AG10803 (cell line): ENCODE data around the gene DNAJC16.
A peak's percentile ranks its signal among the peaks of the same experiment; 100 is the strongest.

Experiments
- DNase-seq: peaks from one replicate; pipeline ENCODE4 v3.0.0; 2010; ENCODE audit warnings: low read depth
- H3K4me3 ChIP-seq: 2 replicates; pipeline ENCODE4 v1.5.1; 2011; ENCODE audit warnings: mild to moderate bottlenecking, low read length, control low read depth
- TF ChIP-seq, protein P1 (sequence below): conservative IDR thresholded peaks from 2 replicates; pipeline ENCODE4 v1.5.1; 2011; ENCODE audit warnings: mild to moderate bottlenecking, low read length, control low read depth, inconsistent platforms

Gene DNAJC16

DNA sequence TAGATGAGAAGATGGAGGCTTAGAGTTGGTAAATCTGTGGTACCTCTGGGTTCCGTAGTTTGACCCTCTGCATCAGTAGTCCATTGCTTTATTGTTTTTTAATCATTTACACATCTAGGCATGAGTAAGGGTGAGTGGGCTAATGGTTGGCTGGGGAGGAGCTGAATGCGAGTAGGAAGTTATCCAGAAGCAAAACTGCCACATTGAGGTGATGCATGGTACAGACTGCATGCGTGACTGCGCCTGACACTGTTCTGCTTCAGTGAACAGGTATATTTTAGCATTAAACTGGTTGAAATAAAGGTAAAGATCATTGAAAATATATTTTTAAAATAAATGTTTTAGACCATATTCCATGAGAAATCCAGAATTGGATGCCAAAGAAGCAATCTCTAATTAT is 4.4 kb downstream of the DNAJC16 start:
- no peak for DNase-seq
- TF ChIP-seq, protein P1, sequence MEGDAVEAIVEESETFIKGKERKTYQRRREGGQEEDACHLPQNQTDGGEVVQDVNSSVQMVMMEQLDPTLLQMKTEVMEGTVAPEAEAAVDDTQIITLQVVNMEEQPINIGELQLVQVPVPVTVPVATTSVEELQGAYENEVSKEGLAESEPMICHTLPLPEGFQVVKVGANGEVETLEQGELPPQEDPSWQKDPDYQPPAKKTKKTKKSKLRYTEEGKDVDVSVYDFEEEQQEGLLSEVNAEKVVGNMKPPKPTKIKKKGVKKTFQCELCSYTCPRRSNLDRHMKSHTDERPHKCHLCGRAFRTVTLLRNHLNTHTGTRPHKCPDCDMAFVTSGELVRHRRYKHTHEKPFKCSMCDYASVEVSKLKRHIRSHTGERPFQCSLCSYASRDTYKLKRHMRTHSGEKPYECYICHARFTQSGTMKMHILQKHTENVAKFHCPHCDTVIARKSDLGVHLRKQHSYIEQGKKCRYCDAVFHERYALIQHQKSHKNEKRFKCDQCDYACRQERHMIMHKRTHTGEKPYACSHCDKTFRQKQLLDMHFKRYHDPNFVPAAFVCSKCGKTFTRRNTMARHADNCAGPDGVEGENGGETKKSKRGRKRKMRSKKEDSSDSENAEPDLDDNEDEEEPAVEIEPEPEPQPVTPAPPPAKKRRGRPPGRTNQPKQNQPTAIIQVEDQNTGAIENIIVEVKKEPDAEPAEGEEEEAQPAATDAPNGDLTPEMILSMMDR = no peak
- no peak overlapping the region for H3K4me3 ChIP-seq

DNA sequence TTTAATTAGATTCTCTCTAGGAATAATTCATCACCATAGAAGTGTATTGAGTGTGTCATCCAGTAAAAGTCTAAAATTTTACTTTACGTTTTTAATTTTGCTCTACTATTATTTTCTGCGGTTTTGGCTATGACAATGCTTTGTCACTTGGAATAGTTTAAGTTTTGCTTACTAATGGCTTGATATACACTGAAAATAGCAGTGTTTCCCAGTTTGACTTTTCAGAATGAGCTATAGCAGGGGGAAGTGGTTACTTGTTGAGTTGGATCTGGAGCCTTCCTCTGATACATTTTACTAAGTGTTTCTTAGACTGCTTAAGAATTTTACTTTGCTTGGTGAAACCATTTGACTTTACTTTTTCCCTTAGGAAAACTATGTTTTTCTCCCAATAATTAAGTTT is 5.0 kb downstream of the DNAJC16 start:
- DNase-seq = no peak
- TF ChIP-seq, protein P1 = no peak

DNA sequence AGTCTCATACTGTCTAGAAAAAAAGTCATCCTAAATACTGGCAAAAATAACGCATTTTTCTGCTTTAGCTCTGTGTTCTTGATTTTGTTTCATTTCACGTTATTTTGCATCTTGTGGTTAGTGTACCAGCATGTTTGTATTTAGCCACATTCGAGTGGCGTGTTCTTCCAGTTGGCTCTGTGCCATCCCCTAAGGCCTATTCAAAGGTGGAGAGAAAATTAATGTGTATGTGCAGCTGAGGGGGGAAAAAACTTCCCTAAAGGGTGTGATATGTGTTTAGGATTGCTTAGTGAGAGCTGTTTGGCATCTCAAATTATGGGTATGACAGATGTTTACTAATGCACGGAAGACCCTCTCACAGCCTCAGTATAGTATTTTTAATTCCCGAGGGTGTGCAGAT is 12.1 kb downstream of the DNAJC16 start:
- TF ChIP-seq, protein P1 = no peak
- no peak for DNase-seq
- H3K4me3 ChIP-seq = no peak overlapping the region

More for the DNA sequence above, 5.0 kb downstream of the DNAJC16 start:
- no peak overlapping the region for H3K4me3 ChIP-seq

DNA sequence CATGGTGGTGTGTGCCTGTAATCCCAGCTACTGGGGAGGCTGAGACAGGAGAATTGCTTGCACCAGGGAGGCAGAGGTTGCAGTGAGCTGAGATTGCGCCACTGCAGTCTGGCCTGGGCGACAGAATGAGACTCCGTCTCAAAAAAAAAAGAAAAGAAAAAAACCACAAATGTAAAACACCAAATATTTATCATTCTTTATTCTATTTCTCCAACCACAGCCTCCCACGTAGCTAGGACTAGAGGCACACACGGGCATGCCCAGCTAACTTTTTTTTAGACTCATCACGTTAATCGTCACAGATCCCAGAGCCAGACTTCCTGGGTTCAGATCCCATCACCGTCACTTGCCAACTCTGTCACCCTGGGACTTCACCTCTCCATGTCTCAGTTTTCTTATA is 13.5 kb downstream of the DNAJC16 start:
- TF ChIP-seq, protein P1 = no peak
- no peak overlapping the region for H3K4me3 ChIP-seq
- DNase-seq = peak; percentile 32

DNA sequence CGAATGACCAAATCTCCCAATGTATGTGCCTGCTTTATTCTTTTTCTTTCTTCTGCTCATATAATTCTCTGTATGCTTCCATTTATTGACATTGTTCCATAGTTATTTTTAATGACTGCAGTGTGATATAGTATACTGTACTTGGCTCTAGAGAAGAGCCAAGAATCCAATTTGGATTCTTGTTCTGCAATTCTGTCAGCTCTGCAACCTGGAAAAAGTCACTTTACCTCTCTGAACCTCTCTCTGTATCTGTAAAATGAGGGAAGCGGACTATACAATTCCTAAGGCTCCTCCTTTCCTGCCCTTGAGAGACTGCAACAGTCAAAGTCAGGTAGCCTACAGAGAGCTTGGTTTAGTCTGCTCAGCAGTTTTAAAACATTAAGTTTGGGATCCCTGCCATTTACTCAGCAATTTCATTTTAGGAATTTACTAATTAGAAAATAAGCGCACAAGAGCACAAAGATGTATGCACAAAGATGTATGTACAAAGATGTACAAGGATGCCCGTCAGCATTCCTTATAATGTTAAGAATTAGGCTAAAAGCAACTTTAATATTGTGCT is 14.7 kb downstream of the DNAJC16 start:
- no peak for DNase-seq
- no peak overlapping the region for H3K4me3 ChIP-seq
- TF ChIP-seq, protein P1 = no peak

DNA sequence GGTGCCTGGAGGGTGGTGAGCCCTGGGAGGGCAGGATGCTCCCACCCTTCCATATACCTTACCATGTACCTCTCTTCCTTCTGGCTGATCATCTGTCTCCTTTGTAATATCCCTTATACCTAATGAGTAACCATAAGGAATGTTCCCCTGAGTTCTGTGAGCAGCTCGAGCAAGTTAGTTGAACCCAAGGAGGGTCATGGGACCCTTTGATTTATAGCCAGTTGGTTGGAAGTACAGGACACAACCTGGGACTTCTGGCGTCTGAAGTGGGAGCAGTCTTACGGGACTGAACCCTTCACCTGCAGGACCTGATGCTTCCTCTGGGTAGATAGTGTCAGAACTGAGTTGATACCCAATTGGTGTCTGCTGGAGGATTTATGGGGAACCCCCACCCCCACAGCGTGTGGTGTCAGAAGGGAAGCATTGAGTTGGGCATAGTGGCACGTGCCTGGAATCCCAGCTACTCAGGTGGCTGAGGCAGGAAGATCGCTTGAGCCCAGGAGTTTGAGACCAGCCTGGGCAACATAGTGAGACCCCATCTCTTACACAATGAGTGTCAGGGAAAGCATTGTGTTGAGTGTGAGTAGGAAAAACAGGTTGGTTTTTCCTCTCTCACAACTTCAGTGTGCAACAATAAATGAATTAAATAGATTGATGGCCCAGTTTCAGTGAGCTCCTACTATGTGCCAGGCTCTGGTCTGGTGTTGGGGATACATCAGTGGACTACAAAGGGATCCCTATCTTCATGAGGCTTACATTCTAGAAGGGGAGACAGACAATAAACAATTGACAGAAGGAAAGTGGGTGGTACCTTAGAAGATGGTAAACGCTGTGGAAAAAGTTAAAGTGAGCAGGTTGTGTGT is 16.0 kb downstream of the DNAJC16 start:
- TF ChIP-seq, protein P1 = no peak
- H3K4me3 ChIP-seq = no peak overlapping the region
- no peak for DNase-seq

DNA sequence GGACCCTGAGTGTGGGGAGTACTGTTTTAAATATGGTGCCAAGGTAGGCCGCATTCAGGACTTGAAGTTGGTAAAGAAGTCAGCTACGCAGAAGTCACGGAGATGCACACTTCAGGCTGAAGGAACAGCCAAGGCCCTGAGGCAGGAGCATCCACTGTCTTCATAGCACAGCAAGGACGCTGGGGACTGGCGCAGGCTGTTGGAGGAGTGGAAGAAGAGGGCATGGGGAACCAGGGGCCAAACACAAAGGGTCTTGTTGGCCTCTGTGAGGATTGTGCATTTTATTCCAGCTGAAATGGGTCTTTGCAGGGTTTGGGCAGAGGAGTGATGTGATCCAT is 16.6 kb downstream of the DNAJC16 start:
- no peak for DNase-seq
- H3K4me3 ChIP-seq = no peak overlapping the region
- TF ChIP-seq, protein P1 = no peak
